Gastroesophageal sphincter (tissue), 4 donors: ENCODE results near the gene PAQR7. TPM values are rescaled to one million over a fixed set of nuclear protein-coding genes. Genes with fewer than 3 reads are reported as not detected.

Source experiments
- ATAC-seq: fragments of 150-250 bp; one replicate; pipeline ENCODE4 v1.9.1; 2016; ENCODE audit warnings: mild to moderate bottlenecking, moderate library complexity
- H3K27ac ChIP-seq, 4 donors: fragments of 200-600 bp; sonication (generic) in 3 of 4; 1 replicate in 3 of 4; 2 replicates in 1 of 4; pipeline ENCODE4 v1.5.1; 2016 to 2019
- H3K27me3 ChIP-seq: fragments of 200-600 bp; sonication (generic); one replicate; pipeline ENCODE4 v1.5.1; 2019
- H3K36me3 ChIP-seq, 2 donors: fragments of 200-600 bp; sonication (generic); one replicate each; pipeline ENCODE4 v1.5.1; 2019; ENCODE audit warnings: control low read depth in 1 of 2
- H3K4me1 ChIP-seq, 3 donors: fragments of 200-600 bp; sonication (generic); 1 replicate in 2 of 3; 2 replicates in 1 of 3; pipeline ENCODE4 v1.5.1; 2016 to 2019; ENCODE audit warnings: control low read depth in 2 of 3
- H3K4me3 ChIP-seq, 2 donors: fragments of 200-600 bp; sonication (generic); one replicate each; pipeline ENCODE4 v1.5.1; 2019; ENCODE audit warnings: mild to moderate bottlenecking in 1 of 2, moderate library complexity in 1 of 2
- H3K9me3 ChIP-seq, 3 donors: fragments of 200-600 bp; sonication (generic); one replicate each; pipeline ENCODE4 v1.5.1; 2017 to 2019; ENCODE audit warnings: control low read depth in 2 of 3
- CTCF ChIP-seq, 4 experiments: fragments of 200-600 bp in 2 of 4; fragments of 450-650 bp in 2 of 4; sonication (generic) in 1 of 4; IDR thresholded peaks; one replicate each; pipeline ENCODE4 v1.5.1; 2017 to 2019; ENCODE audit warnings: antibody characterized with exemption in 4 of 4, mild to moderate bottlenecking in 2 of 4, moderate library complexity in 2 of 4
- EP300 ChIP-seq: sonication (generic); formaldehyde crosslinking; IDR thresholded peaks from one replicate; pipeline ENCODE4 v1.6.1; 2017; ENCODE audit warnings: antibody characterized with exemption, mild to moderate bottlenecking
- POLR2A ChIP-seq, 2 donors: fragments of 450-650 bp; IDR thresholded peaks; one replicate each; pipeline ENCODE4 v1.6.1; 2017; ENCODE audit warnings: antibody characterized with exemption in 2 of 2, mild to moderate bottlenecking in 2 of 2, moderate library complexity in 1 of 2
- POLR2AphosphoS5 ChIP-seq: sonication (generic); formaldehyde crosslinking; IDR thresholded peaks from one replicate; pipeline ENCODE4 v1.6.1; 2017; ENCODE audit warnings: antibody characterized with exemption
- WGBS, 2 donors: methylation state at CpG; one replicate each; pipeline ENCODE4 v1.1.5; 2018; ENCODE audit warnings: low coverage in 1 of 2; 5-methylcytosine and 5-hydroxymethylcytosine counted together
- total RNA-seq, 4 donors: library from RNA; depleted of rRNA; stranded (reverse); fragments of >200 nt; gene quantifications; one replicate each; pipeline ENCODE4 v1.1.0, GENCODE V29; 2016

The PAQR7 gene
- total RNA-seq, 4 donors from 2014 or later: 6.5 to 13.7 (median 7.8) TPM

DNA sequence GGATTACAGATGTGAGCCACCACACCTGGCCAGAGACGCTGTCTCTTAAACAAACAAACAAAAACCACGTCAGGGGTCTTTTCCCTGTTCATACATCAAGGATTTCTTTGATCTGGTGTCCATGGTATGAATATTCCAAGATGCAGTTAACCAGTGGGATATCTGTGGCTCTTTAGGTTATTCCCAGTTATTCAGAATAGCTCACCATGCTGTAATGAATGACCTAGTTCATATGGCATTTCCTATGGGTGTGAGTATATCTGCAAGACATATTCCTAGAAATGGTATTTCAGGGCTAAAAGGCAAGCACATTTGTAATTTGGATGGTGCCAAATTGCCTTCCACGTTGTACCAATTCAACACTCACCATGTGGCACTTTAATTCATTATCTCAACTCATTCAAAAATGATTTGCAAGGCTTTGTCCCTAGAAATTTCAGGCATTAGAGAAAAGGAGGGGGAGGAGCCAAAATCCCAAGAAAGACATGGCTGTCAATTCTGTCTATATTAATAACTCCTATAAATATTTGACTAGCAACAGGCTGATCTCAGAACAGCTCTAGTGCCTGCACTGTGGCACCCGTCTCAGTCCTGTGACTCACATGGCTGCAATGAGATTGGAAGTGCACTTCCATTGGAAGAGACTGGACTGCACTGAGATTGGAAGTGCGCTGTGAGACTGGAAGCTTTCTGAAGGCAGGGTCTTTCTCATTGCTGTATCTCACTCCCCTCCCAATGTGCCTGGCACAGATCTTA lies 36.7 kb upstream of the PAQR7 start:
- Histone ChIP-seq H3K4me3 (no peak overlapping the region), H3K4me1 (no peaks in the 10 kb centered on the region), H3K36me3 (no peaks in the 10 kb centered on the region), H3K27me3 (no peaks in the 10 kb centered on the region), H3K27ac (no peak overlapping the region), H3K9me3 (no peaks in the 10 kb centered on the region)
- no peak for ATAC-seq
- 83% methylated on average over 3 to 5 of the region's 5 CpGs for WGBS, 2 donors
- TF ChIP-seq EP300: no peak
- TF ChIP-seq CTCF (IDR thresholded peaks at IDR 0.05): no peak
- TF ChIP-seq POLR2AphosphoS5: no peak
- no peak for TF ChIP-seq POLR2A (IDR thresholded peaks at IDR 0.05)

DNA sequence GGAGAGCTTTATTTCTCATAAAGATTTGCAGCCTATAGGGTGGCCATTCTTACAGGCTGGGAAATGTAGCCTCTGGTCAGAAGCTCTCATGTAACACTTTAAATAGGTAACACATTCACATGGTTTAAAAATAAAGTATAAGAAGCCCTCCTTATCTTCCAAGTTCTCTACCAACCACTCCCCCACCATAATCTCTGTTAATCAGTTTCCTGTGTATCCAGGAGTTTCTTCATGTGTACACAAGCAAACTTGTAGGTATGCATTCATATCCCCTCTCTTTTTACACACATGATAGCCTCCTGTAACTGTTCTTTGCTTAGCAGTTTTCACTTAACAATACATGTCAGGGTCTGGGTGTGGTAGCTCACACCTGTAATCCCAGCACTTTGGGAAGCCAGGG lies 35.7 kb upstream of the PAQR7 start:
- Histone ChIP-seq H3K27me3 (no peaks in the 10 kb centered on the region), H3K27ac (no peak overlapping the region), H3K4me1 (peaks cover 0 to 10% (median 0%) of the 10 kb centered on the region in 3 donors), H3K4me3 (no peak overlapping the region), H3K36me3 (no peaks in the 10 kb centered on the region), H3K9me3 (no peaks in the 10 kb centered on the region)
- no peak for TF ChIP-seq POLR2A (IDR thresholded peaks at IDR 0.05)
- TF ChIP-seq EP300: no peak
- no peak for TF ChIP-seq CTCF (IDR thresholded peaks at IDR 0.05)
- no peak for TF ChIP-seq POLR2AphosphoS5
- no peak for ATAC-seq

GRCh38 chr1:25909040-25909439 lies 33.5 kb upstream of the PAQR7 start:
- peaks cover 0 to 31% (median 9%) of the 10 kb centered on the region in 3 donors for H3K4me1 ChIP-seq
- ATAC-seq: no peak
- H3K4me3 ChIP-seq: no peak overlapping the region
- no peaks in the 10 kb centered on the region for H3K9me3 ChIP-seq
- TF ChIP-seq POLR2AphosphoS5 (no peak), CTCF (IDR thresholded peaks at IDR 0.05) (no peak), POLR2A (IDR thresholded peaks at IDR 0.05) (no peak), EP300 (no peak)
- H3K27me3 ChIP-seq: no peaks in the 10 kb centered on the region
- H3K36me3 ChIP-seq: no peaks in the 10 kb centered on the region
- WGBS, 2 donors: 35 to 49% methylated on average over 5 to 10 of the region's 10 CpGs
- no peak overlapping the region for H3K27ac ChIP-seq

DNA sequence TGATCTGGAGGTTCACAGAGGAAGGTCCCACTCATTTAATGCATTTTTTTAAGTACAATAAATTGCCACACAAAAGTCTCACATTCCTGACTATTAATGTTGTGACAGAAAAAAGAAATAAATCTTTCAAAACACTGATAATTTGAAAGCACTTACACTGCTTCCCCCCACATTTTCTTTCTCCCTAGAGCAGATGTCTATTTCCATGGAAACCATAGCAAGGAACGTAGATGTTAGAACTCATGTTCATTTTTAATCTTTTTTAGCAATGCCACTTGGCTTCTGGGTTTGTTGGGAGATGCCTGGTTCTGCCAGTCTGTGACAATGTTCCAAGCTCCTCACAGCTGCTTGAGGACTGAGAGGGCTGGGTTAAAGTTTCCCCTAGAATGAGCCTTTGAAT lies 32.7 kb upstream of the PAQR7 start:
- ATAC-seq: no peak
- TF ChIP-seq CTCF (IDR thresholded peaks at IDR 0.05) (no peak), POLR2A (IDR thresholded peaks at IDR 0.05) (no peak), POLR2AphosphoS5 (no peak), EP300 (no peak)

DNA sequence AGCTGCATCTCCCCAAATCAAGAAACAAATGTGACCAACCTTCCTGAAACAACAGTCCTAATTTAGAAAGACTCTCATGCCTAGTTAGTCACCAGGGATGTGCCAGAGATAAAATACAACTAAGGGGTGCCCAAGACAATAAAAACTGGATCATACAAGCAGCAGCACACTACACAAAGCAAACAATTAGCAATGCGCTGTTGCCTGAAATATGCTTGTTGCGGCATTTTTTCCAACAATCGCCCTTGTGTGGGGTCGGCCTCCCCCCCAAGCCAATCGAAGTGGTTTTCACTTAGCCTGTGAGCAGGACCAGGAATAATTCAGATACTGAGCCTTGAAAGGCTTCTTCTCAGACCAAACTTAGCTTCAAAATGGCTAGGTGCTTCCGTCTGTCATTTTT lies 32.1 kb upstream of the PAQR7 start:
- Histone ChIP-seq H3K4me1 (peaks cover 0 to 36% (median 9%) of the 10 kb centered on the region in 3 donors), H3K27ac (no peak overlapping the region), H3K27me3 (no peaks in the 10 kb centered on the region), H3K36me3 (peaks cover 0 to 2% of the 10 kb centered on the region in 2 donors), H3K4me3 (no peak overlapping the region), H3K9me3 (no peaks in the 10 kb centered on the region)
- no peak for ATAC-seq
- 81 to 96% methylated on average over 6 of the region's 6 CpGs for WGBS, 2 donors
- TF ChIP-seq POLR2A (IDR thresholded peaks at IDR 0.05) (no peak), CTCF (IDR thresholded peaks at IDR 0.05) (no peak), EP300 (no peak), POLR2AphosphoS5 (no peak)

More for the DNA sequence above, 32.7 kb upstream of the PAQR7 start:
- H3K27ac ChIP-seq: no peak overlapping the region
- H3K36me3 ChIP-seq: no peaks in the 10 kb centered on the region
- no peaks in the 10 kb centered on the region for H3K27me3 ChIP-seq
- H3K9me3 ChIP-seq: no peaks in the 10 kb centered on the region
- H3K4me1 ChIP-seq: peaks cover 0 to 36% (median 9%) of the 10 kb centered on the region in 3 donors
- H3K4me3 ChIP-seq: no peak overlapping the region
- 67 to 78% methylated on average over 1 of the region's 1 CpG for WGBS, 2 donors
